PC-3 (cell line): ENCODE measurements around the gene TGFB1. TPM values are rescaled to one million over a fixed set of nuclear protein-coding genes. Genes with fewer than 3 reads are reported as not detected.

Experiments
- ATAC-seq: fragments of 200-7000 bp; cut with Tn5 transposase; 2 replicates; pipeline ENCODE4 v1.9.1; 2020; ENCODE audit warnings: mild to moderate bottlenecking, moderate library complexity
- BruUV-seq: library from RNA; stranded (reverse); fragments of 400-500 nt; replicated peaks from 2 replicates; lab custom pipeline; 2021; lab: Mats Ljungman, UMichigan
- CTCF ChIA-PET: fragments of 300-600 bp; sonication (Branson Sonifier 250); formaldehyde crosslinking; loops from one replicate; lab custom pipeline; 2022; ENCODE audit warnings: antibody characterized with exemption; lab: Charles Lee
- POLR2A ChIA-PET: fragments of 300-600 bp; sonication (Branson Sonifier 250); formaldehyde crosslinking; loops from one replicate; lab custom pipeline; 2022; ENCODE audit warnings: antibody characterized with exemption; ENCODE audit not compliant: unreplicated experiment; lab: Charles Lee
- DNase-seq: peaks from one replicate; pipeline ENCODE4 v3.0.0-alpha.2; 2015
- H2AFZ ChIP-seq: fragments of 300-600 bp; sonication (generic); 2 replicates; pipeline ENCODE4 v1.6.0; 2016; ENCODE audit warnings: antibody characterized with exemption, low read length
- H3F3A ChIP-seq: fragments of 300-600 bp; sonication (generic); one replicate; pipeline ENCODE4 v1.6.0; 2017; ENCODE audit warnings: antibody characterized with exemption, low read length, control low read depth, mild to moderate bottlenecking; ENCODE audit not compliant: unreplicated experiment
- H3K27ac ChIP-seq: fragments of 300-600 bp; sonication (generic); 2 replicates; pipeline ENCODE4 v1.5.1; 2016; ENCODE audit warnings: mild to moderate bottlenecking, low read length
- H3K27me3 ChIP-seq: fragments of 300-600 bp; sonication (generic); 2 replicates; pipeline ENCODE4 v1.6.1; 2016; ENCODE audit warnings: low read length, mixed read lengths
- H3K36me3 ChIP-seq: fragments of 300-600 bp; sonication (generic); 2 replicates; pipeline ENCODE4 v1.6.1; 2016; ENCODE audit warnings: low read depth, mixed run types, low read length, mixed read lengths
- H3K4me1 ChIP-seq: fragments of 300-600 bp; sonication (generic); 2 replicates; pipeline ENCODE4 v1.5.1; 2016; ENCODE audit warnings: low read length; ENCODE audit not compliant: insufficient read depth
- H3K4me2 ChIP-seq: fragments of 300-600 bp; sonication (generic); 2 replicates; pipeline ENCODE4 v1.6.0; 2016; ENCODE audit warnings: low read length
- H3K4me3 ChIP-seq: fragments of 300-600 bp; sonication (generic); 2 replicates; pipeline ENCODE4 v1.5.1; 2016; ENCODE audit warnings: mild to moderate bottlenecking, low read length, mixed read lengths
- H3K79me2 ChIP-seq: fragments of 300-600 bp; sonication (generic); 2 replicates; pipeline ENCODE4 v1.6.1; 2017; ENCODE audit warnings: low read length, mixed read lengths
- H3K9ac ChIP-seq: fragments of 300-600 bp; sonication (generic); 2 replicates; pipeline ENCODE4 v1.6.0; 2016; ENCODE audit warnings: mild to moderate bottlenecking, low read length
- H3K9me2 ChIP-seq: fragments of 300-600 bp; sonication (generic); replicated peaks from 2 replicates; pipeline ENCODE4 v1.6.1; 2016; ENCODE audit warnings: mixed run types, low read length, mixed read lengths
- H3K9me3 ChIP-seq: fragments of 300-600 bp; sonication (generic); 2 replicates; pipeline ENCODE4 v1.6.1; 2016; ENCODE audit warnings: low read length, mixed read lengths
- H4K20me1 ChIP-seq: fragments of 300-600 bp; sonication (generic); 2 replicates; pipeline ENCODE4 v1.6.1; 2016; ENCODE audit warnings: low read length, mixed read lengths
- CTCF ChIP-seq: fragments of 300-600 bp; sonication (generic); conservative IDR thresholded peaks from 2 replicates; pipeline ENCODE4 v1.5.1; 2017; ENCODE audit warnings: antibody characterized with exemption, low read depth, mild to moderate bottlenecking, low read length
- EZH2 ChIP-seq: fragments of 300-600 bp; sonication (generic); IDR thresholded peaks from one replicate; pipeline ENCODE4 v1.6.1; 2017; ENCODE audit warnings: antibody characterized with exemption, mild to moderate bottlenecking, low read length; ENCODE audit not compliant: unreplicated experiment
- EZH2phosphoT487 ChIP-seq: fragments of 300-600 bp; sonication (generic); IDR thresholded peaks from 2 replicates; pipeline ENCODE4 v1.6.1; 2018; ENCODE audit warnings: mild to moderate bottlenecking, antibody characterized with exemption, low read length, borderline replicate concordance
- intact Hi-C: fragments of 100-400 bp; cut with micrococcal nuclease; formaldehyde crosslinking; loops from 2 replicates; pipeline ENCODE4 v1.9.0; 2023
- total RNA-seq: library from RNA; depleted of rRNA; stranded (reverse); fragments of >200 nt; gene quantifications from 2 replicates; pipeline ENCODE4 v1.2.3, GENCODE V29; 2014

TGFB1 gene
- total RNA-seq, 1 experiment from 2014 or later, result 16.4 TPM

- Histone ChIP-seq H3K4me2 (no peak overlapping the region), H3F3A (no peaks in the 10 kb centered on the region), H4K20me1 (no peaks in the 10 kb centered on the region), H2AFZ (no peak overlapping the region), H3K4me3 (no peak overlapping the region), H3K9me3 (no peaks in the 10 kb centered on the region), H3K27ac (no peak overlapping the region), H3K36me3 (no peaks in the 10 kb centered on the region; the same call in 1 of the 2 replicates), H3K9ac (no peak overlapping the region), H3K27me3 (no peaks in the 10 kb centered on the region), H3K79me2 (peaks cover 21% of the 10 kb centered on the region), H3K4me1 (peaks cover 4% of the 10 kb centered on the region; the same call in 1 of the 2 replicates), H3K9me2 (no peaks in the 10 kb centered on the region)
- no peak for ATAC-seq
- CTCF ChIA-PET, result no interaction called here
- POLR2A ChIA-PET, result no interaction called here
- no peak for TF ChIP-seq CTCF
- TF ChIP-seq EZH2, result no peak
- TF ChIP-seq EZH2phosphoT487, result no peak
- DNase-seq, result no peak
- BruUV-seq, result no TSS peak
- intact Hi-C loops, result no loop called here
Observed at GRCh38 chr19:41392775-41393174, 39.1 kb upstream of the TGFB1 start.

DNA sequence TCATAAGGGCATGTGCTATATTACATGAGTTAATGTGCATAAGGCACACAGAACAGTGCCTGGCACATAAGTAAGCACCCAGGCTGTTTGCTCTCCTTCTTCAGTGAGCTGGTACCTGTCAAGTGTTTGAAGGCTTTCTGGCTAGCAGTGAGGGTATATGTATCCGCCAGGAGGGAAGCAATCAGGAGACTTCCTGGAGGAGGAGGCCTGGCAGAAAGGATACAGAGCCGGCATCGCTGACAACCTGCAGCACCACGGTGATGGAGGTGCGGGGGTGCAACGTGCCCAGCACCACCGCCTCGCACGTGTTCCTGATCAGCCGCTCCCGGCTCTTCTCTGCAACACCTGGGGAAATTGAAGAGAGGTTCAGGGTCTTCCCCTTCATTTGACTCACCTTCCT lies 37.9 kb upstream of the TGFB1 start:
- H3K4me1 ChIP-seq, result peaks cover 4% of the 10 kb centered on the region; the same call in 1 of the 2 replicates
- no peaks in the 10 kb centered on the region; the same call in 1 of the 2 replicates for H3K36me3 ChIP-seq
- TF ChIP-seq CTCF (no peak), EZH2 (no peak), EZH2phosphoT487 (no peak)
- POLR2A ChIA-PET, result no interaction called here
- CTCF ChIA-PET, result no interaction called here
- no peak overlapping the region for H3K4me3 ChIP-seq
- no peak overlapping the region for H3K9ac ChIP-seq
- H4K20me1 ChIP-seq, result no peaks in the 10 kb centered on the region
- no peak overlapping the region for H2AFZ ChIP-seq
- H3K9me3 ChIP-seq, result no peaks in the 10 kb centered on the region
- ATAC-seq (no peak), DNase-seq (no peak)
- no peak overlapping the region for H3K27ac ChIP-seq
- H3F3A ChIP-seq, result no peaks in the 10 kb centered on the region
- H3K79me2 ChIP-seq, result peaks cover 17% of the 10 kb centered on the region
- no TSS peak for BruUV-seq
- intact Hi-C loops, result no loop called here
- no peaks in the 10 kb centered on the region for H3K27me3 ChIP-seq
- no peaks in the 10 kb centered on the region for H3K9me2 ChIP-seq
- H3K4me2 ChIP-seq, result no peak overlapping the region

DNA sequence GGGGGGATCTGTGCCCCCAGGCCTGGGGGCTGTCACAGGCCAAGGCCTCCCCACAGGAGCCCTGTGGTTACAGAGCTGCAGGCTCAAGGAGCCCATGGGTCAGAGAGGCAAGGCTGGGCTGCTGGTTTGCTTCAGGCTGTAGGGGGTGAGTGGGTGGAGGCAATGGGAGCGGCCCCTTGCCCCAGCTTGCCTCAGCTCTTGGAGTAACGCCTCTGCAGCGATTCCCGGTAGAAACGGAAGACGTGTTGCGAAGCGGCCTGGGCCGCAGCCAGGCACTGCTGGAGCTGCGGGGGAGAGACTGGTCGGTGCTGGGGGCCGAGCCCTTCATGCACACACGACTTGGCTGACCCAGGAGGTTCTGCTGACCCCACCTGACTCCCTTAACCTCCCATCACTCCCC lies 32.7 kb upstream of the TGFB1 start:
- Histone ChIP-seq H3K4me1 (no peaks in the 10 kb centered on the region), H3K9me3 (no peaks in the 10 kb centered on the region), H3K27me3 (no peaks in the 10 kb centered on the region), H3K36me3 (no peaks in the 10 kb centered on the region; the same call in 1 of the 2 replicates), H3K4me3 (no peak overlapping the region), H3F3A (no peaks in the 10 kb centered on the region), H3K4me2 (no peak overlapping the region), H3K79me2 (no peaks in the 10 kb centered on the region), H3K27ac (no peak overlapping the region), H3K9ac (no peak overlapping the region), H4K20me1 (no peaks in the 10 kb centered on the region), H2AFZ (no peak overlapping the region), H3K9me2 (no peaks in the 10 kb centered on the region)
- BruUV-seq, result no TSS peak
- intact Hi-C loops, result no loop called here
- ATAC-seq (no peak), DNase-seq (no peak)
- no peak for TF ChIP-seq CTCF
- TF ChIP-seq EZH2, result no peak
- TF ChIP-seq EZH2phosphoT487, result no peak
- ChIA-PET POLR2A (no interaction called here), CTCF (no interaction called here)
